Stimulated activated CD8-positive, alpha-beta memory T cell treated with anti-CD3 and anti-CD28 coated beads, Interleukin-7, amount 100 ng/mL, for 1 hour (primary cell): Measurements from ENCODE around the gene FUZ.

Source experiments
- DNase-seq, 2 donors: peaks; one replicate each; pipeline ENCODE4 v3.0.0-alpha.2; 2020; ENCODE audit warnings: low read depth in 2 of 2

The FUZ gene

GRCh38 chr19:49805822-49806619 lies 7.1 kb downstream of the FUZ start:
- no peak for DNase-seq

GRCh38 chr19:49803529-49803856 lies 9.6 kb downstream of the FUZ start:
- DNase-seq = no peak

- no peak for DNase-seq
Observed at GRCh38 chr19:49802836-49803528, 10.1 kb downstream of the FUZ start.

- no peak for DNase-seq
Observed at GRCh38 chr19:49801966-49802661, 11.0 kb downstream of the FUZ start.

GRCh38 chr19:49801401-49801888 lies 11.6 kb downstream of the FUZ start:
- no peak for DNase-seq

- no peak for DNase-seq
Observed at GRCh38 chr19:49800771-49801170, 12.3 kb downstream of the FUZ start.

- no peak for DNase-seq
Observed at GRCh38 chr19:49799798-49800376, 13.2 kb downstream of the FUZ start.

- DNase-seq = no peak
Observed at GRCh38 chr19:49799271-49799797, 13.8 kb downstream of the FUZ start.

- no peak for DNase-seq
Observed at GRCh38 chr19:49798574-49798973, 14.5 kb downstream of the FUZ start.

- DNase-seq = no peak
Observed at GRCh38 chr19:49795615-49796014, 17.5 kb downstream of the FUZ start.

- no peak for DNase-seq
Observed at GRCh38 chr19:49793561-49793840, 19.6 kb downstream of the FUZ start.

- DNase-seq = no peak
Observed at GRCh38 chr19:49792829-49793560, 20.1 kb downstream of the FUZ start.

- DNase-seq = no peak
Observed at GRCh38 chr19:49791776-49792445, 21.2 kb downstream of the FUZ start.

- no peak for DNase-seq
Observed at GRCh38 chr19:49790866-49791265, 22.2 kb downstream of the FUZ start.

GRCh38 chr19:49788857-49789256 lies 24.2 kb downstream of the FUZ start:
- DNase-seq = no peak

GRCh38 chr19:49787746-49788145 lies 25.3 kb downstream of the FUZ start:
- no peak for DNase-seq

GRCh38 chr19:49786376-49786820 lies 26.7 kb downstream of the FUZ start:
- DNase-seq = no peak

GRCh38 chr19:49782515-49782914 lies 30.6 kb downstream of the FUZ start:
- DNase-seq = no peak

- DNase-seq = no peak
Observed at GRCh38 chr19:49781394-49781793, 31.7 kb downstream of the FUZ start.

GRCh38 chr19:49780861-49781260 lies 32.2 kb downstream of the FUZ start:
- no peak for DNase-seq
